Esophagus muscularis mucosa (tissue), 4 donors: ENCODE measurements around the gene ACTN4.
"Not testable (repeated sequence)": the region's sequence is repeated elsewhere in the genome, so short reads cannot be mapped to it uniquely, and the experiment has no call there.

Experiments
- EP300 ChIP-seq: sonication (generic); formaldehyde crosslinking; IDR thresholded peaks from one replicate; pipeline ENCODE4 v1.6.1; 2017; ENCODE audit warnings: antibody characterized with exemption
- POLR2A ChIP-seq: fragments of 450-650 bp; IDR thresholded peaks from one replicate; pipeline ENCODE4 v1.6.1; 2017; ENCODE audit warnings: antibody characterized with exemption, moderate library complexity, mild to moderate bottlenecking, low read depth
- POLR2AphosphoS5 ChIP-seq, 2 donors: sonication (generic); formaldehyde crosslinking; IDR thresholded peaks; one replicate each; pipeline ENCODE4 v1.6.1; 2017; ENCODE audit warnings: antibody characterized with exemption in 2 of 2
- TF ChIP-seq, protein P1 (sequence below), 3 experiments: fragments of 200-600 bp in 2 of 3; fragments of 450-650 bp in 1 of 3; sonication (generic) in 2 of 3; IDR thresholded peaks; one replicate each; pipeline ENCODE4 v1.5.1; 2017 to 2019; ENCODE audit warnings: antibody characterized with exemption in 3 of 3, mild to moderate bottlenecking in 2 of 3, moderate library complexity in 1 of 3

DNA sequence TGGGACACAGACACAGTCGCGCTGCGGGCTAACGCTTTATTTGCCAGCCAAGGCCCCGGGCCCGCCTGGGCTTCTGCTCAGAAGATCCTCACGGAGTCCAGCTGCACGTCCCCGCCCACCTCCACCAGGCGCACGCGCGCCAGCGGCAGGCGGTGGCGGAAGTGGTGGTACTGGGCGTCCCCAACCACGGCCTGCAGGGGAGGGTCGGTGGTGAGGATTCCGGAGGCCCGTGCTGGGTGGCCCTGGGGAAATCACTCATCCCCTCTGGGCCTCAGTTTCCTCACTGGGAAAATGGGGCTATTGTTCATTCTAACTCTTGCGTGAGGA lies 123.5 kb downstream of the ACTN4 start:
- TF ChIP-seq, protein P1, sequence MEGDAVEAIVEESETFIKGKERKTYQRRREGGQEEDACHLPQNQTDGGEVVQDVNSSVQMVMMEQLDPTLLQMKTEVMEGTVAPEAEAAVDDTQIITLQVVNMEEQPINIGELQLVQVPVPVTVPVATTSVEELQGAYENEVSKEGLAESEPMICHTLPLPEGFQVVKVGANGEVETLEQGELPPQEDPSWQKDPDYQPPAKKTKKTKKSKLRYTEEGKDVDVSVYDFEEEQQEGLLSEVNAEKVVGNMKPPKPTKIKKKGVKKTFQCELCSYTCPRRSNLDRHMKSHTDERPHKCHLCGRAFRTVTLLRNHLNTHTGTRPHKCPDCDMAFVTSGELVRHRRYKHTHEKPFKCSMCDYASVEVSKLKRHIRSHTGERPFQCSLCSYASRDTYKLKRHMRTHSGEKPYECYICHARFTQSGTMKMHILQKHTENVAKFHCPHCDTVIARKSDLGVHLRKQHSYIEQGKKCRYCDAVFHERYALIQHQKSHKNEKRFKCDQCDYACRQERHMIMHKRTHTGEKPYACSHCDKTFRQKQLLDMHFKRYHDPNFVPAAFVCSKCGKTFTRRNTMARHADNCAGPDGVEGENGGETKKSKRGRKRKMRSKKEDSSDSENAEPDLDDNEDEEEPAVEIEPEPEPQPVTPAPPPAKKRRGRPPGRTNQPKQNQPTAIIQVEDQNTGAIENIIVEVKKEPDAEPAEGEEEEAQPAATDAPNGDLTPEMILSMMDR (IDR thresholded peaks at IDR 0.05), result not testable (repeated sequence)
- TF ChIP-seq EP300; POLR2A; POLR2AphosphoS5 (IDR thresholded peaks at IDR 0.05): not testable (repeated sequence)
